Measurements from ENCODE around the gene WDR90. TPM values are rescaled to one million over a fixed set of nuclear protein-coding genes. Genes with fewer than 3 reads are reported as not detected.

WDR90 gene
- total and polyA plus RNA-seq, 2 of the 13 experiments (the other 11 are each of a cell fraction or from before 2014, with no cell fraction given): 14.9 to 28.9 TPM

DNA sequence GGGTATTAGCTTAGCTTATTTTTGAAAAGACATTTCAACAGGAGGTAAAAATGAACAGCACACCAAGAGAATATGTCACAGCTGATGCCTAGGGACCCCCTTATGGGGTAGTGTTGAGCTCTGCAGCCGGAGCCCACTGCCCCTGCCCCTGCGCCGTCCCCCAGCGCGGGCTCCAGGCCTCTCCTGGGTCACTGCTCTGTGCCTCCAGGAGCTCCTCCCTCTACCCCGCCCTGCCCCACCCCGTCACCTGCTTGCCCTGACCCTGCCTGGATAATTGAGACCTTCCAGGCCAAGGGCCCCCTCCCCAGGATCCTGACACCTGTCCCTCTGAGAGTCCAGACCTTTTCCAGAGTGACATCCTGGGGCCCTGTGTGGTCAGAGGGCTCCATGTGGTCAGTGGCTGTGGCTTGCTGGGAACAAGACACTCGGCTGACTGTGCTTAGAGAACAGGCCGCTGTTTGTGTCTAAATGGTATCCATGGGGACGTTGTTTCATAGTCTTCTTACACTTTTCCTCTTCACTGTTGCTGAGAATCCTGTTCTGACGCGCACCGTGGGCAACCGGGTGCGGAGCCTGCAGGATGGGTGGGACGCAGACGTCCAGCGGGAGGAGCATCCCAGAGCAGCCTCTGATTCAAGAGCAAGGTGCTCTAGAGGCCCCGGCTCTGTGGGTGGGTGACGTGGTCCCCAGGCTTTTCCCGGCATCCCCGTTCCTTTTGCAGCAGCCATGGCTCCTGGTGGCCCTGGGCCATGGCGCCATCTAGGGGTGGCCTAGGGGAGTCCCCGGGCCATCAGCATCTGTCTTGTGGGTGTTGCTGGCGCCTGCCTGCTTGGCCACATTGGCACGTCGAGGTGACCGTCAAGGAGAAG lies 38.4 kb upstream of the WDR90 start (continued):
- TF ChIP-seq HIC2 (CRISPR knock-in tag; IDR thresholded peaks at IDR 0.05; ENCODE audit: low read depth) (no peak), TFAP4 (IDR thresholded peaks at IDR 0.05; ENCODE audit: borderline replicate concordance, low read depth) (no peak; the same call in 1 of the 2 replicates), ZNF24 (IDR thresholded peaks at IDR 0.05) (no peak), BCLAF1 (IDR thresholded peaks at IDR 0.05) (no peak), ZBTB34 (CRISPR knock-in tag; IDR thresholded peaks at IDR 0.05) (no peak), NR2F6 (IDR thresholded peaks at IDR 0.05) (peak; percentile 27; the same call in 1 of the 2 replicates), NR2F6 (CRISPR knock-in tag; IDR thresholded peaks at IDR 0.05) (peak; percentile 31; the same call in 1 of the 2 replicates), ASH2L (IDR thresholded peaks at IDR 0.05; ENCODE audit: insufficient read length, low read depth, low read length) (no peak), ZNF629 (CRISPR knock-in tag; conservative IDR thresholded peaks at IDR 0.05) (no peak), MYNN (CRISPR knock-in tag; IDR thresholded peaks at IDR 0.05; ENCODE audit: low read depth) (no peak), JUND (CRISPR knock-in tag; IDR thresholded peaks at IDR 0.05) (no peak), SSRP1 (CRISPR knock-in tag; IDR thresholded peaks at IDR 0.05) (no peak), ZNF75D (CRISPR knock-in tag; IDR thresholded peaks at IDR 0.05; ENCODE audit: borderline replicate concordance) (no peak), BRD4 (CRISPR knock-in tag; IDR thresholded peaks at IDR 0.05) (no peak), ZNF652 (CRISPR knock-in tag; IDR thresholded peaks at IDR 0.05; ENCODE audit: borderline replicate concordance, low read depth) (no peak), MED1 (CRISPR knock-in tag; IDR thresholded peaks at IDR 0.05) (no peak), MED8 (CRISPR knock-in tag; IDR thresholded peaks at IDR 0.05; ENCODE audit: insufficient replicate concordance) (no peak), YY1 (IDR thresholded peaks at IDR 0.05; ENCODE audit: insufficient read depth, insufficient replicate concordance, low read depth, low read length) (peak; percentile 74), KAT8 (CRISPR knock-in tag; IDR thresholded peaks at IDR 0.05) (peak; percentile 24; the same call in 1 of the 2 replicates)
- TF ChIP-seq, protein P1, sequence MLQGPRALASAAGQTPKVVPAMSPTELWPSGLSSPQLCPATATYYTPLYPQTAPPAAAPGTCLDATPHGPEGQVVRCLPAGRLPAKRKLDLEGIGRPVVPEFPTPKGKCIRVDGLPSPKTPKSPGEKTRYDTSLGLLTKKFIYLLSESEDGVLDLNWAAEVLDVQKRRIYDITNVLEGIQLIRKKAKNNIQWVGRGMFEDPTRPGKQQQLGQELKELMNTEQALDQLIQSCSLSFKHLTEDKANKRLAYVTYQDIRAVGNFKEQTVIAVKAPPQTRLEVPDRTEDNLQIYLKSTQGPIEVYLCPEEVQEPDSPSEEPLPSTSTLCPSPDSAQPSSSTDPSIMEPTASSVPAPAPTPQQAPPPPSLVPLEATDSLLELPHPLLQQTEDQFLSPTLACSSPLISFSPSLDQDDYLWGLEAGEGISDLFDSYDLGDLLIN (CRISPR knock-in tag; IDR thresholded peaks at IDR 0.05; ENCODE audit: borderline replicate concordance): no peak
